Fibroblast of peridontal ligament (primary cell): Measurements from ENCODE around the gene GIMAP8.

Source experiments
- DNase-seq: peaks from one replicate; pipeline ENCODE4 v3.0.0-alpha.2; 2010; ENCODE audit errors: extremely low read depth

Gene GIMAP8

DNA sequence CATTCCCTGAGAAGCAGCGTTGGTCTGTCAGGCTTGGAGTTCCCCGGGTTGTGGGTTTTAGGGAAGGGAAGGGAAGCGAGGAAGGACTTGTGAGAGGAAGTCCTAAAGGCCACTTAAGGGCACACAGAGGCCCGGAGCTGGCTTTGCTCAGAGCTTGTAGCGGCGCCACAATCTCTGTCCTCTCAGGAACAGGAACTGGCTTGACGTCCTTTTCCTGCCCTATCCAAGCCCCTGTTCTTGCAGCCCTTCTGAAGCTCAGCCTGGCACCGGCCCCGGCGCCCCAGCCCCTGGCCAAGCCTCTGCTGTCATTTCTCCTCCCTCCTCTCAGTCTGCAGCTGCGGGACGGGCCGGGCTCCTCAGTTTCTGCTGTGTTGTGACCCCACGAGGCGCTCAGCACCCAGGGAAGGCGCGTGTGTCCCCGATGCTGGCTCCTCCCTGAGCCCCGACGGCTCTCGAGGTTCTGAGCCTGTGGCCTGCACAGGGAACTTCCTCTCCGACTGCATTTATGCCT, at the start of gene GIMAP8:
GIMAP8 (plus strand) TSS at position 140 of the 511 bp plus-strand sequence. CDS start 16,069 bp downstream, outside the sequence.
- no peak for DNase-seq

DNA sequence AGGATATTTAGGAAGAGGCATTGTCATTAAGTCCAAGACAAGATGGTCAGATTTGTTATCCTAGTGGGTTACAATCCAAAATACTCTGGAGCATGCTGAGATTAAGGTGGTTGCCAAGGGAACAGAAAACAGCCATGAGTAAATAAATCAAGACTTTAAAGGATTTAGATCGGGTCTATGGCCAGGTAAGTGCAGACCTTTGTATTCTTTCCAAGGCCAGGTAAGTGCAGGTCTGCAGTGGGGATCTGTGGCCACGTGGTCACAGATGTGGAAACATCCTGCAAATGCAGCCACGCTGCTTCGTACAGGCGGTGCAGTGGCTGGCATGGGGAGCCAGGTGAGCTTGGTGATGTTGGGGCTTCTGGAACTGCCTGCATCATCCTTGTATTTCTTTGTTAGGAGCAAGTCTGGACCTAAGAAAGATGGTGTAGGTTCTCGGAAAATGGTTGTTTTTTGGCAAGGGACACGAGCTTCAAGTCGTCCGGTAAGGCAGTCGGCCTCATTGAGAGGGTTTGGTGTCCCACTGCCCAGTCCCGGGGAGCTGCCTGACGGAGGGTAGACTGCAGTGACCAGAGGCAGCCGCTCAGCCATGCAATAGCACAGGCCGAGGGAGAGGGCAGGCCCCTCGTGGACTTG, 49.5 kb upstream of the GIMAP8 start:
- DNase-seq, result no peak

DNA sequence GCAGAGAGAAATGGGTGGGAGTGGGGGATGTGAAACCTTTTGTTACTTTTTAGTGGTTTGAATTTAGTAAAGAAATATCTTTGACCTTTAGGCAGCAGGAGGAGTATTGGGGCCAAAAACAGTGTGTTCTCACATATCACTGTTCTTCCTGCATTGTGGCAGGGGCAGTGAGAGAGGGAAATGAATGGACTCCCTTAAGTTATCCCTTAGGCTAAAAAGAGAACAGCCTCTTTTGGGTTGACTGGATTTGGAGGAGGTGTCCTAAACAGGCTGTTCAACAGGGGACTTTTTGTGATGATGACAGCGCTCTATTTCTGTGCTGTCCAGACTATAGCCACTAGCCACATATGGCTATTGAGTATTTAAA, 49.0 kb upstream of the GIMAP8 start:
- no peak for DNase-seq

DNA sequence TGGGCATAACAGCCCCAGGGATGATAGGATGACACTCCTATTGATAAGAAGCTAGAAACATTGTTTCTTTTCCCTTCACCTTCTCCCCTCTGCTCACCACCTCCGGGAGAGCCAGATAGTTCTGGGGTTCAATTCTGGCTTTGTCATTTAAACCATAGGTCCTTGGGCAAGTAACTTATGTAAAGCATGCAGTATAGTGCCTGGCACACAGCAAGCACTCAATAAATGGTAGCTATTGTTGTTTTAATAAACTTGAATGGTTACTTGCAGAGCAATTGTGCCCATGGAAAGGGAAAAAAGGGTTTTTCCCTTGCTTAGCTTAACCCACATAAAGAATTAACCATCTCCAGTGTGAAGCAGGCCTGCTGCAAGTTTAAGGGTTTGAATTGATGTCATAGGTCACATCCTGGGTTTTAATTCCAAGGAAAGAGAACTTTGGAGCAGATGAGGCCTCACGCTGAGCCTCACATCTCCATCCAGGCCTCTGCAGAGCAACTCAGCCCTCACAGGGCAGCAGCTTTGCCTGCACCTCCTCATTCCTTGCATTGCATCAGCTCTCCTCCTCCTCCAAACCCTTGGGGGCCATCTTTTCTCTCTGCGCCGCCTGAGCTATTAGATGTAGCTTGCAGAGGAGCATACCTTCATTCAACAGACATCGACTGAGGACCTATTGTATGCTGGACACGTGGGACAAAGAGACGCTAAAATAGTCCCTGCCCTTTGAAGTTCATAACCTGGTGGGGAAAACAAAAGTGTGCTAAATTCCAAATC, 48.4 kb upstream of the GIMAP8 start:
- DNase-seq, result no peak

DNA sequence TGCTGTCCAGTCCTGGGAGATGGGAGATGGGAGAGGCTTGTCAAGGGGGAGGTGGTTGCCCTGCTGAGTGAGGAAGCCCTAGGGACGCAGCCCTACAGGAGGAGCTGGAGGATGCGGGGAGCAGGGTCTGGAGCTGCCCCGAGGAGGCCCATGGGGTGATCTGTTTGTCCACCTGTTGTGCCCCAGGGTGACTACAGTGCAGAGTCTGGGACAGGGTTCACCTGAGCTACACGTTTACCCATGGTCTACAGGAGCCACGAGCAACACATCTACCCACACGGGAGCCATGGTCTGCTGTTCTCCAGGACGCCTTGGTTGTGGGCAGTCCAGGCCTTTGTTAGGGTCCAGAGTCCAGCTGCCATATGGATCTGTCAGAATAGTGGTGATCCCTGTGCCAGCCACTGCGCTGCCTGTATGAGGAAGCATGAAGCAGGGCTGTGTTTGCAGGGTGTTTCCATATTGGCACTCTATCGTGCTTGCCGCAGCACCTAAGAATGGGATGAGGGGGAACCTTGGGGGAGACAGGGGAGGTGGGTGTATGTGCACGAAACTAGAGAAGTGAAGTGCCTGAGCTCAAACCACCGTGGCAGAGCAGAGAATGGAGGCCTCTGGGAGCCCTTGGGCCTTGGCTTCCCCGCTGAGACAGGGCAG, 47.6 kb upstream of the GIMAP8 start:
- no peak for DNase-seq

DNA sequence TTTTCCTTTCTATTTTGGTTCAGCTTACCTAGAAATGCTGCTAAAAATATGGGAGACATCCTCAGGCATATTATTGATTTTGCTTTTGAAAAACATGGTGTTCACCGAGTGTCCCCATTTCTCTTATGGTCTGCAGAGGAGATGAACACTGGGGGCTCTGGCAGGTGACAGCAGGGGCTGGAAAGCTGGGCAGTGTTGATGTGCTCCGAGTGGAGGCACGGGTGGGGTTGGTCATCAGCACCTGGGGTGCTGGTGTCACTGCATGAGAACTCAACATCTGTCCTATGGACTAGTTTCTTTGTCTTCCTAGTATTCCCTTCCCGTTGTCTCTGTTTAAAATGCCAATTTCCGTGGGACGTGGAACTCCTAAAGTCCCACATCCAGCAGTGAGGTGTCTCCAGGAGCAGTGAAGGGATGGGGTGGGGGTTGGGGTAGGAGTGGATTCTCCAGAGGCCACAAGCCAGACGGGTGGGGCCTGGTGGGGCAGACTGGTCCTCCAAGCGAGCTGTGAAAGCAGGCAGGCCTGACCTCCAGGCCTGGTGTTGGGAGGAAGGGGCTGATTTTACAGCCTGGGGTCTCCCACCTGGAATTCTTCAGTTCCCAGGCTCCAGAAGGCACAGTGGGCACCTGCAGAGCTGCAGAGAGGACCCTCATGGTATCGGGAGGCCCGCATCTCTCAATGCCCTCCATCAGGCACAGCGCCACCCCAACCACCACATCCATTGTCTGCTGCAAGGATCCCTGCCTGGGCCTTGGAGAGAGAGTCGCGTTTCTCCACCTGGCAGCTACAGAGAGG, 46.9 kb upstream of the GIMAP8 start:
- no peak for DNase-seq

DNA sequence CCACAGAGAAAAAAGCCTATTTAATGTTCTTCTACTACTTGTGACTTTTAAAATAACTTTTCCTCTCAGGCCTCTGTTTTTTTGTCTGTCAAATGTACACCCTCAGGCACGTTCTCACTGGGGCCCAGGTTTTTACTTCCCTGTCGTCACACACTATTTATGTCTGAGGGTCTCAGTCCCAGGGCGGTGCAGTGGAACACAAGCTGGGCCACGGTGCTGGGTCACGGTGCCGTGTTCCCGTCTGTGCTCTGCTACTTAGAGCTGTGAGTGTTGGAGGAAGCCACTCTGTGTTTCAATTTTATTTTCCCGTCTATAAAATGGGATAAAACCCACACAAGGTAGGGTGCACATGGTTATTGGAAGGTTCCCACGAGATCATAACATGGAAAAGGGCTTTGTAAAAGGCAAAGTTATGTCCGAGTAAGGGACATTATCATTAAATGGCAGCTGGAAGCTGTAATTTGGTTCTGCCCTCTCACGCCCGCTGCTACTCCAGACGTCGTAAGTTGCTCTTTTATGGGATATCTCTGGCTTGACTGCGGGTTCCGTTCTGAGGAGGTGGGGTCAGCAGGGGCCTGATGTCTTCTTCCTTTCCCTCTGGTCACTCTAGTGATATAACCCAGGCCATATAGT, 46.1 kb upstream of the GIMAP8 start:
- DNase-seq, result peak; percentile 22

DNA sequence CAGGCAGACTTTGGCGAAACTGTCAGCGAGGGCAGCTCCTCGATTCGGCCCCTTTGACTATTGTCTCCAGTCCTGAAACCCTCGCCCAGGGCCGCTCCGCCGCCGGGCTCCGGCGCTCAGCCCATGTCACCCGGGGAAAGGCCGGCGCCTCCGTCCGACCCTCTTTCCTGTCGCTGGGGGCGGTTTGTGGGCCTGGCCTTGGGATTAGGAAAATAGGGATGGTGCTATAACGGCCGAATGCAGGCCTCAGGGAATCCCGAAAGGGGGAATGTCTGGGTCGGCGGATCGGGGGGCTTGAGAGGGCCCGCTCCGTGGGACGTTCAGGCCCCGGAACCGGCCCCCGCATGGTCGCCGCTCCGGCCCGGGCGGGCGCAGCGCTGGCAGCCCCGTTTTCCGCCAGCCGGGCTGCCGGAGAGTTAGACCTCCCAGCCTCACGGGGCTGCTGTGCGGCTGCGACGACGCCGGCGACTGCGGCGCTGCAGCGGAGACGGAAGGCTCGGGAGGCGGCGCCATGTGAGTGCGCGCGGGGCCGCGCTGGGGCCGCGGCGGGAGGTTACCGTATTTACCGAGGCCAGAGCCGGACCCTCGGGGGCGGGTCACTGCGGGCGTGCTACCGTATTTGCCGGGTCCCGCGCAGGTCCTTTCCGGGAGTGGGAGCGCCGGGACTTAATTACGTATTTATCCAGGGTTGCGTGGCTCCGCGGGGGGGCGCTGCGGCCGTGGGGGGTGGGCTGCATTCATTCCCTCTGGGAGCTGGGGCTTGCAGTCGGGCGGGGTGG, 45.4 kb upstream of the GIMAP8 start:
- peak; percentile 85 for DNase-seq

DNA sequence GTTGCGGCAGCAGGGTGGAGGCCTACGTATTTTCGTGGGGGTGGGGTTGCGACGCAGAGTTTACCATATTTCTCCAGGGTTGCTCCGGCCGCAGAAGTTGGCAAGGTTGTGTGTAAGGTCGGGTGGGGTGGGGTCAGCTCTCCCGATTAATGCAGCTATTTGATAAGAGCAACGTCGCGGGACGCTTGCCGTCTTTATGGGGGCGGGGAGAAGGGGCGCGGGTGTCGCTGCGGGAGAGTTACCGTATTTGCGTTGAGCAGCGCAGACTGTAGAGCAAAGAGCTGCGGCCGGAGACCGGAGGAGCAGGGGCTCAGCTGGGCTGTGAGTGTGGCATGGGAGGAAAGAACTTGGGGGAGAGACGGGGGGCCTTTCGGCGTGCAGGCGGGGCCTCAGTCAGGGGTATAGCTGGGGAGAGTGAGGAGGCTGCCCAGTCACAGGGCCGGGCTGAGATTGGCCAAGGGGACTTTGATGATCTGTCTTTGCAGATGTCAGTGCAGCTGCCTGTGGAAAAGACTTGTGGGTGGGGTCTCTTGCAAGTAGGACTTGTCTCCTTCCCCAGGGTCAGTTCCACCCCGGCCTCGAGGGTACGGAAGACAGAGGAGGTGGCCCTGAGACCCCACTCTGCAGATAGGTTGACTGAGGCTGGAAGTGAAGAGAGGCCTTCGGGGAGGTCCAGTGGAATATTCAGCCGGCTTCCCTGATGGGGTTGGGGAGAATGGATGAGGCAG, 44.7 kb upstream of the GIMAP8 start:
- no peak for DNase-seq

DNA sequence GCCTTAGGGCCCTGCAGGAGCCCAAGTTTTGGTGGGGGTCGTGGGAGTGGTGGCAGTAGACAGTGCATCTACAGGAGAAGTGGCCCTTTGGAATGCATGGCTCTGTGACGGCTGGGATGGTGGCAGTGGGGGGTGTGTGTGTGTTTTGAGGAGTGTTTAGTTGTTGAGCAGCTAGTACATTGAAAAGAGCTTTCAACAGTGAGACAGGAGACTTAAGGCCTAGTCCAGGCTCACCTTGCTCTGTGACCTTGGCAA, 44.2 kb upstream of the GIMAP8 start:
- no peak for DNase-seq

DNA sequence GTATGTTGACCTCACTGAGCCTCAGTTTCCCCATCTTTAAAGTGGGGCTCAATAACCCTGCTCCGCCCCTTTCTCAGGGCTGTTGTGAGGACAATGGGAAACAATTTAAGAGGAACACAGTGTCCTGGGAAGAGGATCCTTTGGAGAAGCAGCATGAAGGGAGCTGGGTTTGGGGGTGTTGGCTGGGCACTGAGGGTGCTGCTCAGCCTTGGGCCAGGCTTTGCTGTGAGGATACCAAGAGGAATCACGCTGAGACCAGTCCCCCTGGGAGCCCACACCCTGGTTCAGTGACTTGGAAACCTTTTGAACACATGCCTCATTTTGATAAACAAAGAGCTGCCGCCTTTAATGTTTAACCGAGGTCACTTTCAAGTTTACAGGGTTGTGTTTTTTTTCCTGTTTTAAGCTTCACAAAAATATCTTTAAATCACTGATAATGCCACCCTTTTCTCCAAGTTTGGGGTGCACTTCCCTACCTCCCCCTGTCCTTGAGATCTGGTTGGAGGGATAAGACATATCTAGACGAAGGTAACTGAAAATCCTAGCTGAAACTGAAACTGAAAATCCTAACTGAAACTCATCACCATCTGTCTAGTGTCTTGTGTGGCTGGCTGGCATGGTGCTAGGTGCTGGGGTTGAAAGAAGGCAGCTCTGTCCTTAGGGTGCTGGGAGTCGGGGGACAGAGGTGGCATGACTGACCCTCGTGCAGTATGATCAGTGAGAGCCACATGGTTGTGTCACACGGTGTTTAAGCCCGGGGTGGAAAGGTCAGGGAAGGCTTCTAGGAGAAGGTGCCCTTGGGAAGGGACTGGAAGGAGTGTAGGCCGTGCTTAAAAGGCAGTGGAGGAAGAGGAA, 43.6 kb upstream of the GIMAP8 start:
- DNase-seq, result no peak

DNA sequence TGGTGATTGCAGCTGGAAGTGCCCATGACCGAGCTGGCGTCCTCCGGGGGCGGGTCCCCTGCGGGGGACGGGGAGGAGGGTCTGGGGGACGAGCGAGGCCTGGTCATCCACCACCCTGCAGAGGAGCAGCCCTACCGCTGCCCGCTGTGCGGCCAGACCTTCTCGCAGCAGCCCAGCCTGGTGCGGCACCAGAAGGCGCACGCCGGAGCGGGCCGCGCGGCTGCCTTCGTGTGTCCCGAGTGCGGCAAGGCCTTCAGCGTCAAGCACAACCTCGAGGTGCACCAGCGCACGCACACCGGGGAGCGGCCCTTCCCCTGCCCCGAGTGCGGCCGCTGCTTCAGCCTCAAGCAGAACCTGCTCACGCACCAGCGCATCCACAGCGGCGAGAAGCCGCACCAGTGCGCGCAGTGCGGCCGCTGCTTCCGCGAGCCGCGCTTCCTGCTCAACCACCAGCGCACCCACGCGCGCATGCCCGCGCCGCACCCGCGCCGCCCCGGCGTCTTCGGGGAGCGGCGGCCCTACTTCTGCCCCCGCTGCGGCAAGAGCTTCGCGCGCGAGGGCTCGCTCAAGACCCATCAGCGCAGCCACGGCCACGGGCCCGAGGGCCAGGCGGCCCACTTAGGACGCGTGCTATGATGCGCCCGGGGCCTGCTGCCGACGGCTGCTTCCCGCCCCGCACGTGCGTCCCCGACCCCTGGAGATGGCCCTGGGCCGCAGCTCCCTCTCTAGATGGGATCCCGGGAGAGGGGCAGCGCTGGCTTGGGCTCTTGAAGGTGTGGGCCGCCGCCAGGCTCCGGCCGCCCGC, 42.6 kb upstream of the GIMAP8 start:
- DNase-seq, result no peak

DNA sequence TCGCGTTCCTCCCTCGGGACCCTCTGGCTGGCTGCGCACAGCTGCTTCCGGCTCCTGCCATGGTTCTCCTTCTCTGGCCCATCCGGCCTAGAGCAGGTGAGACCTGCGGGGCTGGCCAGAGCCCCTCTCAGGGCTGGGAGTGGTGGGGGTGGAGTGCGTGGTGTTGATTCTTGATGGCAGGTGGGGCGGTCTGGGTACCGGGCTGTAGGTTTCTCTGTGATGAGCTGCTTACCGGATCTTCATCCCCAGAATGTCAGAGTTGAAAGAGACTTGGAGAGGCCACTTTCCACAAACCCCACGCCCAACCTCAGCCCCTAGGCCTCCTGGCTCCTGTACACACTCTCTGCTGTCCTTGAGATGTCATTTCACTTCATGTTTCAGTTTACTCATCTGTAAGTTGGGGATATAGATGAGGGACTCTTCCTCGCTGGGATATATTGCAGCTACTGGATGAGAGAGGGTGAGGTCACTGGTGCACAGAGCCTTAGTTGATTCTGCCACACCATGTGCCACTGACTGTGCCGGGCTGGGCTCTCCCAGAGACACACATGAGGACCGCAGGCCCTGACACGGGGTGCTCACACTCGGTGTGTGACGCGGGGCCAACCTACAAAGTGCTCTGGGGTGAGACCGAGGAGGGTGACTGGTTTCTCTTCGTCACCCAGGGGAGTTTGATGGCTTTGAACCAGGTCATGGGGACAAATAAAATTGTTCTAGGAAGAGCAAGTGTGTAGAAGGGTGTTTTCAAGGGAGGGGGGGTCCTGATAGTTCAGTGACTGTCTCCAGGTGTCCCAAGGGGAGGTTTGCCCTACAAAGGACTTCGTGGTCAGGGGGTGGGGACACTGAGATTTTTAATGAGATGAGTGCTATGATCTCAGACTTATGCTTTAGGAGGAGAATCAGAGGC, 41.8 kb upstream of the GIMAP8 start:
- no peak for DNase-seq

DNA sequence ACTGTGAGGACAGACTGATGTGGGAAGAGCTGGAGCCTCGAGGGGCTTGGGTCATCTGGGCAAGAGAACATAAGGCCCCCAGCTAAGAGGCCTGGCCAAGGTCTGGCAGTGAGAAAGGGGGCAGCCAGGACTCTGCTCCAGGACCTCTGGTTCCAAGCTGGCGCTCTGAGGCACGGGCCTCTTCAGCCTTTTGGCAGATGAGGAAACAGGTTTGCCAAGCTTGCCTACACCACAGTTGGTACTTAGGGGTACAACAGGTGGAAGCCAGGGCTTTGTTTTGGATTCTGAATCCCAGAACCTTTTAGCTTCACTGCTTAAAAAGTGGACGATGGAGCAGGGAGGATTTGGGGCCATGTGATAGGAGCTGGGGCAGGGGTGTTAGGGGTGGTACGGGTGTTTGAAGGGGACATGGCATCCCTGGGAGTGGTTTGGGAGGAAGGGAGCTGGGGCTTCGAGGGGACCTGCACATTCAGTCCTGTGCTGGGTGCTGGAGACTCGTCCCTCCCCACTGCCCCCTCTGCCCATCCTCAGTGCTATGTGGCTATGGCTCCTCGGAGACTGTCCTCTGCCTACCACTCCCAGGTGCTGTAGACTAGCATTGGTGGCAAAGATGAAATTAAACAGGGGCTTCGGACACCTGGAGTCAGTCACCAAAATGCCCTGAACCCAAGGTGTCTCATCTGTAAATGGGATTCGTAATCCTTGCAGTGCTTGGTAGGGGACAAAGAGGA, 41.0 kb upstream of the GIMAP8 start:
- no peak for DNase-seq

DNA sequence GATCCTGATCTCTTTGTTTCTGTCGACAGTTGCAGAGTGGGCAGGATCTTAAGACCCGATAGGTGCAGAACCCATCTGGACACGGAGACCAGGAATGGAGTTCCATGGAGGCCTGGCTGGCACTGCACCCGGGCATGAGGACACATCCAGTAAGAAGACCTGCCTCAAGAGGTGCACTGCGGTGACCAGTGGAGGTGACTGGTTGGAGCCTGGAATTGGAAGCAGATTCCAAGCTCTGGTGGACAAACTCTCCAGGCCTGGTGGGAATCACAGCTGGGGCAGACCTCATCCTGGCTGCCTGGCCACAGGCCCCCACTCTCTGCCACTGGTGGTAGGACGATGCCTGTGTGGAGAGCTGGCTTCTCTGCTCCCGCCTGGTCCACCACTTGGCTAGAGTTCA, 40.3 kb upstream of the GIMAP8 start:
- DNase-seq, result no peak

DNA sequence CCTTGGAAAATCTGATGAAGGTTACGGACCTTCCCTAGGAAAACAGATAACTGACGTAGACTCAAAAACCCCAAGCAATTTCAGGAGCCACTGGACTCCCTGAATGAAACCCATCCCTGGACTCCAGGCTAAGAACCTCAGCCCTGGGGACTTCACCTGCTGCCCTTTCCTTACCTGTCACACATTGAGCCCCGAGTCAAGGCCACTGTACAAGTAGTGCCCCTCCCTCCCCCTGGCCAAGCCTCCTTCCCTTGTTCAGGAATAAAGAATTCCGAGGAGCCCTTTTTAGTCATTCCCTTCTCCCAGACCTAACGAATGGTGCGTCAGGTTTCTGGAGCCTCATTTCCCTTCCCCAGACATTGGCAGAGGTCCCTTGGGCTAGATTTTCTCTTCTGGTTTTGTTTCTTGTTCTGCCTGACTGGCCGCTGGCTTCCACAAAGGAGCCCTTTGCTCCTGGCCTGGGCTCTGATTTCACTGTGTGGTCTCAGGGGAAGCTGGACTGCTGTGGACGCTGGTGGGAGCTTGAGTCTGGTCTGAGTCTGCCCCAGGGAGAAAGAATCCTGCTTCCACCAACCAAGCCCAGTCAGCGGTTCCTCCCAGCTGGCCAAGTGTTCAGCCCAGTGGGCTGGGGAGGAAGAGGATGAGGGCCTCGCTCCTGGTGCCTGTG, 39.6 kb upstream of the GIMAP8 start:
- DNase-seq, result peak; percentile 45
